ENCODE data around the gene ETFA.

The ETFA gene

GRCh38 chr15:76191539-76192244 is 119.6 kb downstream of the ETFA start:
- no peak for DNase-seq

- peak; percentile 89 for DNase-seq
These were observed 120.3 kb downstream of the ETFA start for GRCh38 chr15:76190751-76191538.

- no peak for DNase-seq
These were observed 121.2 kb downstream of the ETFA start for GRCh38 chr15:76190070-76190564.

GRCh38 chr15:76189106-76189505 is 122.2 kb downstream of the ETFA start:
- no peak for DNase-seq

- no peak for DNase-seq
These were observed 124.1 kb downstream of the ETFA start for GRCh38 chr15:76187163-76187562.

GRCh38 chr15:76185716-76186115 is 125.6 kb downstream of the ETFA start:
- no peak for DNase-seq

- DNase-seq: no peak
These were observed 126.6 kb downstream of the ETFA start for GRCh38 chr15:76184650-76185035.

- no peak for DNase-seq
These were observed 127.2 kb downstream of the ETFA start for GRCh38 chr15:76183930-76184649.

- no peak for DNase-seq
These were observed 129.6 kb downstream of the ETFA start for GRCh38 chr15:76181705-76182107.

GRCh38 chr15:76180321-76180720 is 130.9 kb downstream of the ETFA start:
- no peak for DNase-seq

GRCh38 chr15:76179023-76179422 is 132.2 kb downstream of the ETFA start:
- no peak for DNase-seq

GRCh38 chr15:76178296-76179000 is 132.8 kb downstream of the ETFA start:
- no peak for DNase-seq

GRCh38 chr15:76177491-76178040 is 133.7 kb downstream of the ETFA start:
- DNase-seq: no peak

- no peak for DNase-seq
These were observed 134.7 kb downstream of the ETFA start for GRCh38 chr15:76176487-76177085.

GRCh38 chr15:76176059-76176458 is 135.2 kb downstream of the ETFA start:
- DNase-seq: no peak

GRCh38 chr15:76175442-76175841 is 135.8 kb downstream of the ETFA start:
- DNase-seq: no peak

- no peak for DNase-seq
These were observed 136.6 kb downstream of the ETFA start for GRCh38 chr15:76174654-76175053.

- DNase-seq: no peak
These were observed 137.9 kb downstream of the ETFA start for GRCh38 chr15:76173317-76173834.

GRCh38 chr15:76172782-76173181 is 138.5 kb downstream of the ETFA start:
- DNase-seq: no peak

- DNase-seq: no peak
These were observed 141.1 kb downstream of the ETFA start for GRCh38 chr15:76169911-76170800.

GRCh38 chr15:76169018-76169417 is 142.3 kb downstream of the ETFA start:
- DNase-seq: no peak

Data from activated CD8-positive, alpha-beta memory T cell treated with anti-CD3 and anti-CD28 coated beads, Interleukin-2, amount 50 U/mL, for 48 hours (primary cell).